HEK293T (cell line): ENCODE results near the gene CTR9.

Experiments
- ELF4 ChIP-seq: fragments of 450-650 bp; IDR thresholded peaks from 2 replicates; pipeline ENCODE4 v1.6.1; 2017; ENCODE audit warnings: antibody characterized with exemption
- FOXM1 ChIP-seq: fragments of 450-650 bp; IDR thresholded peaks from 2 replicates; pipeline ENCODE4 v1.6.1; 2017; ENCODE audit warnings: mild to moderate bottlenecking, borderline replicate concordance

- no peak for TF ChIP-seq FOXM1
- TF ChIP-seq ELF4: no peak
Observed at GRCh38 chr11:10762913-10763421, 11.9 kb downstream of the CTR9 start.
